HG03097 (cell line): ENCODE data around the gene GRM8.
A peak's percentile ranks its signal among the peaks of the same experiment; 100 is the strongest.
"Not testable (repeated sequence)": the region's sequence is repeated elsewhere in the genome, so short reads cannot be mapped to it uniquely, and the experiment has no call there.

Source experiments
- ATAC-seq: cut with Tn5 transposase; IDR thresholded peaks from one replicate; pipeline ENCODE4 v1.9.1; 2021; ENCODE audit not compliant: unreplicated experiment, low FRiP score

GRM8 gene

DNA sequence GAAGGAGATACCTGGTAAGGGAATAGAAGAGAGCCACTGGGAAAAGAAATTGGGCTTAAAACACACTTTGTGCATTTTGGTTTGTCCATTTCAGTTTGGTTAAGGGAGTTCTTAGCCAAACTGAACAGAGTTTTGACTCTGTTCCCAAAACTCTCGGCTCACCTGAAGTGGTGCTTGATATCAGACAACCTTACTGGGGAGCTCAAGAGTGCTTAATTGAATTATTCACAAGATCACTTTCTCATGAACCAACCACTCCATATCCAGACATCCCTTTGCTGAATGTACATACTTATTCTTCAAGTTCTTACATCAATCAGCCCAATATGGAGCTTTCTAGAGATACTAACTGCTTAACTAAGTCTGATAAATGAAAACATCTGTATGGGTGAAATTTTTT is 413.1 kb downstream of the GRM8 start:
- ATAC-seq: no peak

- no peak for ATAC-seq
Observed at GRCh38 chr7:126838194-126838593, 414.5 kb downstream of the GRM8 start.

DNA sequence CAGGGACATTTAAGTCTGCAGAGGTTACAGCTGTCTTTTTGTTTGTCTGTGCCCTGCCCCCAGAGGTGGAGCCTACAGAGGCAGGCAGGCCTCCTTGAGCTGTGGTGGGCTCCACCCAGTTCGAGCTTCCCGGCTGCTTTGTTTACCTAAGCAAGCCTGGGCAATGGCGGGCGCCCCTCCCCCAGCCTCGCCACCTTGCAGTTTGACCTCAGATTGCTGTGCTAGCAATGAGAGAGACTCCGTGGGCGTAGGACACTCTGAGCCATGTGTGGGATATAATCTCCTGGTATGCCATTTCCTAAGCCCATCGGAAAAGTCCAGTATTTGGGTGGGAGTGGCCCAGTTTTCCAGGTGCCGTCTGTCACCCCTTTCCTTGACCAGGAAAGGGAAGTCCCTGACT is 421.5 kb downstream of the GRM8 start:
- not testable (repeated sequence) for ATAC-seq

- no peak for ATAC-seq
Observed at GRCh38 chr7:126820925-126821324, 431.8 kb downstream of the GRM8 start.

DNA sequence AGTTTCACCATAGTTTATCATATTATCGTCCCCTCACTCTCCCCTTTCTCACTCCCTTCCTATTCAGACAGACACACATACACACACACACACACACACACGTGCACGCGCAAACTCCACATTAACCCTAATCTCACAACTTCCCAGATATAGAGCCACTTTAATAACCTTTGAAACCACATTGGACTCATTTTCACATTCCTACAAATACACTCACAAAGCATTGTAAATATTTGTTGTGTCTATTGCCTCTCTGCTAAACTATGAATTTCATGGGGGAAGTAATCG is 433.6 kb downstream of the GRM8 start:
- no peak for ATAC-seq

DNA sequence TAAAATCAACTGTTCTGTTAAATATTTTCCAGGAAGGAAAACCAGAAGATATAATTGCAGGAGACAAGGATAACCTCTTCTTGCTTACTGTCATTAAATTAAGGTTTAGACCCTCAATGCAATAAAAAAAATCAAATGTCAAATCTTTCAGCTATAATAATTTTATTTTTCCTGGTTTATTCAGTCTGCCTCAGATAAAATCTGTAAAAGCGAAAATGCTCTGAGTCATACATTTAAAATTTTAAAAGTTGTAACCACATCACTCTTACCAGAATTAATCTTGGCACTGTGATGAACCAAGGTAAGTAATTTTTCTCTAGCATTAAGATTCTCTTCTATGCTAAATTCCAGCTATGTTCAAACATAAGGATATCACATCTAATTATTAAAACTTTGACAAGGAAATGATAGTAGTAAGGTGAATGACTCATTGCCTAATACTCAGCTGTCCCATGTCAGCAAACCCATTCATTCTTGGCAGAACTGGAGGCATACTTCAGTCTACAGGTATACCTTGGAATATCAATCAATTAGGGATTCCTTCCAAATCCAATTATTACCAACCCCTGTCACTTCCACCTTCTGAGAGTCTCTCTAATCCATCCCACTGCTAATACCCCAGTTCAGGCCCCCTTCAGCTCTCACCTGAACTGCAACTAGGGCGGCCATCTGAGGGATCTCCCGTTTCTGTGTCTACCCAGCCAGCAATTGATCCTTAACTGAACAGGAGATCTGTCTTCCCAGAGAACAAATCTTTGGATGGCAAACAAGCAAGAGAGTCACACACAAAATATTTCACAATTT is 434.1 kb downstream of the GRM8 start:
- no peak for ATAC-seq

DNA sequence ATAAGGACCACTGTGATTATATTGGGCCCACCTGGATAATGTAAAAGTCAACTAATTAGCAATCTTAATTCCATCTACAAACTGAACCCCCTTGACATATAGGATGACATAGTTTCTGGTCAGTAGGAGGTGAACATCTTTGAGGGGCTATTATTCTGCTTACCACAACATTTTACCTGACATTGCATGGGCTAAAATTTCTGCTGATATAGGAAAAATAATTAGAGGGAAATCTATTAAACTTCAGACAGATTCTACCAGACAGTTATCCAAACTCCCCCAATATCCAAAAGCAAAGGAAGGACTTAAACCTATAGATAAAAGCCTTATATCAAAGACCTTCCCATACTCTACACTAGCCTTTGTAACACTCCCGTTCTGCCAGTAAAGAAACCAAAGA is 443.6 kb downstream of the GRM8 start:
- ATAC-seq: no peak

- no peak for ATAC-seq
Observed at GRCh38 chr7:126806614-126807013, 446.1 kb downstream of the GRM8 start.

GRCh38 chr7:126805351-126805750 is 447.4 kb downstream of the GRM8 start:
- ATAC-seq: no peak

DNA sequence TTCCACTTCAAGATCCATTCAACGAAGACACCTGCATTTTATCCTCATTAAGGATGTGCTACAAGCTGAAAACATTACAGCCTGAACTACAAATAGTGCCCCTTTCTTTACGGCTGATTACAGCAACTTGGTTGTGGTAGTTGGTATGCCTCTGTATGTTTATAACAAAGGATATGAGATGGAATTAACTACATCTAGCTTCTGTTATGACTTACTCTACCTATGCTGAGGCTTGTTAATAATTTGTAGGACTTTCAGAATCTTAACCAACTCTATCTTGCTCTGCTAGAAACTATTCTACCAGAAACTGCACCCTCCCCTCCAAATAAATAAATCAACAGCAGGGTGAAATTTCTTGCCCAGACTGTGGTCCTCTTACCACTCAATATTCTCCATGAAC is 448.1 kb downstream of the GRM8 start:
- ATAC-seq: peak; percentile 61

DNA sequence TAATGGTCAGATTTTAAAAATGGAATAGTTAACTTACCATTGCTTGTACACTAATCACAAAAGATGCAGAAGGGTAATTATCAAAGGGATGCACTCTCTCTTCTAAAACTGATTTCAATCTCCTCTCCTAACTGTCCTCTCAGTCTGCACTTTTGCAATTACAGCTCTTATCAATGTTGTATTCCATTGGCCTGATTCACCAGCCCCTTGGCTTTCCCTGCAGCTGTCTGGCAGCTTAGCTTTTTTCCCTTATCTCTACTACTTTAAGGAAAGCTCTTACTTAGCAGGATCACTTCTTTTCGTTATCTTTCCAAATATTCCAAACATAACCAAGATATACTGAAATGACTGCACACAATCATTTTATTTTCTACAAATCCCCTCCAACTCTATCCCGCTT is 448.8 kb downstream of the GRM8 start:
- no peak for ATAC-seq

GRCh38 chr7:126803060-126803665 is 449.6 kb downstream of the GRM8 start:
- peak; percentile 92 for ATAC-seq

DNA sequence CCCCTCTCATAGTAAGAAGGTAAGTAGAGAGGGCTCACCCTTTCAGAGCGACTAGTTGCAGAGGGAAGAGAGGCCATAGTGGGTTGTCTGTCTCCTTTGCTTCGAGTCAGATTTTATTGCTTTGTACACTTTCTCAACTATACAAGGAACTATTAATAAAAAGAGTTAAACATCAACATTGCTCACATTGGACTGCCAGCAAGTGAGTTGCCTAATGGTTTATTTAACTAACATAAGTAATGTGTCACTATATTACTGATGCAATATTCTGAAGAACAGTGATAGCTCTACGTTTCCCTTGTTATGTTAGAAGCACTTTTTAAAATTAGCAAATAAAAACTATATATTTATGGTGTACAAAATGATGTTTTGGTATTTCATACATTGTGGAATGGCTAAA is 451.0 kb downstream of the GRM8 start:
- ATAC-seq: no peak

DNA sequence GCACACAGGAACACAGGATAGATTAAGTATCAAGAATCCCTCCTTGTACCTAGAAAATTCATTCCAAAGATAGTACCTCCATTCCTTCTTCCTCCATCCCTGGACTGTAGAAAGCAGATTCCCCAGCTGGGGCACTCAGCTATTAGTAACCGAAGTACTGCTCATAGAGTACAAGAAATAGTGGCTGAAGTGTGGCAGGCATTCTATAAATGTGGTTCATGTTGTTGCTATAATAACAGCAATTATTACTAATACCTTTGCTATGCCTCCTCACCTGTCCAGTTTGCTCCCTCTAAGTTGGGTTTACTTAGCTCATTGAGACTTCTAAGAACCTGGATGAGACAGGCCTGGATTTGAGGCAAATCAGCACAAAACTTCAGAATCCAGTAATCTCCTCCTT is 453.2 kb downstream of the GRM8 start:
- no peak for ATAC-seq

- no peak for ATAC-seq
Observed at GRCh38 chr7:126792521-126792920, 460.2 kb downstream of the GRM8 start.

- no peak for ATAC-seq
Observed at GRCh38 chr7:126791306-126791705, 461.4 kb downstream of the GRM8 start.

GRCh38 chr7:126790763-126791162 is 462.0 kb downstream of the GRM8 start:
- no peak for ATAC-seq

DNA sequence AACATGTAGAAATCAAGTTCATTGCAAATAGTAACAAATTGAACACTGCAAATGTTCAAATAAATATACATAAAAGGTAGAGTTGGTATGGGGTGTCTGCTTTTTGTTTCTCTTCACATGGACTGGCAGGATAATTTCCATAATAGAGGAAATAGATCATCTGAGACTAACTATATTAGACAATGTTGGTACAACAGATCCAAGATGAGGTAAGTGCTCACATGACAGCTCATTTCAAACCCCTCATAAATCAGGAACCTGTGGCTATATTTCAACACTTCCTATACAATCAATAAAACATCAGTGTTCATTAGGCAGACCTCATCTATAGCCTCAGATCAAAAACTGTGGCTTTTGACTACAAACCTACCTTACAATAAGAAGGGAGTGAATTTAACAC is 469.1 kb downstream of the GRM8 start:
- ATAC-seq: no peak

- ATAC-seq: peak; percentile 75
Observed at GRCh38 chr7:126780993-126781392, 471.7 kb downstream of the GRM8 start.

DNA sequence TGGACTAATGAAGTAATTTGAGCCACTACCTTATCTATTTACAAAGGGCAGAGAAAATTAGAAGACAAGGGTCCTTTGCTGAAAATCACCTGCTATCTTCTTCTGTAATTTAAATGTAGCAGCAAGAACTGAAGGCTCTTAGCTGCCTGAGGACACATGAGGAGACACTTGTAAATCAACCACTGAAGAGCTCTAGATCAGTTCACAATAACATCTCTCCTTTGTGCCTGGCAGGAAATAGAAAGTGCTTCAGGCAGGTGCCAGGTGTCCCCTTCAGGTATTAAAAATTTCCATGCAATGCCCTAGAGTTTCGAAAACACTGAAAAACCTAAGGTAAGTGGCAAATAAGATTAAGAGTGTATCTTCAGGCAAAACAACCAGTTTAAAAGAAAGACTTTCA is 474.6 kb downstream of the GRM8 start:
- no peak for ATAC-seq

DNA sequence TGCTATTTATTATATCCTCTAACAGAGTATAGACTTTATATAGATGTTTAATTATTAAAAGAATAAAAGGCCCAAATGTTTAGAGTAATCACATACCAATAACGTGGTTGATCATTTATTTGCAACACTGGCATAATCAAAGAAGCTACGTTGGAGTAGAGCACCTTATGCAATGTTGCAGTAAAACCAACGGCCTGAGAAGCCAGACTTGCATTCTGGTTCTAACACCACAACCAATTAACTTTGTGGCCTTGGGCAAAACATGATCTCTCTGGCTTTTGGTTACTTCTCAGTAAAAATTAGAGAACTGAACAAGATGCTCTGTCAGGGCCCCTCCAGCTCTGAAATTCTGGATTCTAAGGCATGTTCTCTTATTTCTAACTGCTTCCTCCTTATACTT is 476.2 kb downstream of the GRM8 start:
- ATAC-seq: no peak

DNA sequence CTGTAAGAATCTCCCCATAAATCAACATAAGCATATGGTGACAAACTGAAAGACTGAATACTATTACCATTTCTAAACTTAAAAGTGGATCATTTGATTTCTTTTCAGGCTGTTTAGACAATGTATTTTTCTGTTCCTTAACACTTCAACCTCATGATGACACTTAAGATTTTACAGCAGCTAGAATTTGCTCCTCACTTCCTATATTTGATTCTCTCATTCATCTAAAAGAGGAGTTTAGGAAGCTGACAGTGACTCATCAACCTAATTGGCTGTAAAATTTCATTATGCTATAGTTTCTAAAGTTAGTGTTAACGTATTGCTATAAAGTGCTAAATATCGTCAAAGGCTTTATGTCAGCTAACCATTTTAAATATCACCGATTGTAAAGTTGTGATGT is 478.7 kb downstream of the GRM8 start:
- no peak for ATAC-seq

DNA sequence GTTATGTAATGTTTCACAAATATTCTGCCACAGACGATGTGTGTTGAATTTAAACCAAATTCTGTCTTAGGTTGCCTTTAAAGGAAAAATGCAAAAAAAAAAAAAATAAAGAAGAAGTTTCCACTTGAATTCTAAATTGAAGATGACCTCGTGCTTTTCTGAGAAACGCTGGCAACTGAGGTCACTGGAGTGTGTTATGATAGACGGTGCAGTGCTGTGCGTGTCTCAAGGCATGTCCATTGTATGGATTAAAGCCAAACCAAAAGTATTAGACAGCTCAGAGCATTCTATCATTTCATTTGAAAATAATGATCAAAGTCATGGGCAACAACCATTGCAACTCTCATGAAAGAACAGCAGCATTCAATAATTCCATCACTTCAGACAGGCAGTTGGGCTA is 483.9 kb downstream of the GRM8 start:
- no peak for ATAC-seq
